H9 (cell line): ENCODE measurements around the gene NHP2. TPM values are rescaled to one million over a fixed set of nuclear protein-coding genes. Genes with fewer than 3 reads are reported as not detected.

Source experiments
- DNase-seq: peaks from one replicate; pipeline ENCODE4 v3.0.0-alpha.2; 2017
- H2AFZ ChIP-seq: one replicate; pipeline ENCODE4 v1.6.1; 2013; ENCODE audit warnings: mild to moderate bottlenecking, low read length, control low read depth, moderate library complexity
- H2AK5ac ChIP-seq: 2 replicates; pipeline ENCODE4 v1.6.1; 2013; ENCODE audit warnings: low read length, control low read depth, mixed read lengths; ENCODE audit not compliant: insufficient read length
- H2BK120ac ChIP-seq: one replicate; pipeline ENCODE4 v1.6.1; 2013; ENCODE audit warnings: low read depth, mild to moderate bottlenecking, low read length, control low read depth, inconsistent platforms; ENCODE audit not compliant: poor library complexity, severe bottlenecking
- H2BK12ac ChIP-seq: 2 replicates; pipeline ENCODE4 v1.6.1; 2013; ENCODE audit warnings: low read length, control low read depth, mixed read lengths, low read depth; ENCODE audit not compliant: insufficient read length
- H2BK15ac ChIP-seq: 2 replicates; pipeline ENCODE4 v1.6.1; 2013; ENCODE audit warnings: low read depth, low read length, control low read depth
- H2BK20ac ChIP-seq: one replicate; pipeline ENCODE4 v1.6.1; 2013; ENCODE audit warnings: low read depth, mild to moderate bottlenecking, low read length, control low read depth, inconsistent platforms; ENCODE audit not compliant: poor library complexity, severe bottlenecking
- H2BK5ac ChIP-seq: 2 replicates; pipeline ENCODE4 v1.6.1; 2013; ENCODE audit warnings: low read length, control low read depth, mixed read lengths; ENCODE audit not compliant: insufficient read length
- H3K14ac ChIP-seq: 2 replicates; pipeline ENCODE4 v1.6.1; 2013; ENCODE audit warnings: low read length, control low read depth; ENCODE audit not compliant: insufficient read depth
- H3K18ac ChIP-seq: 2 replicates; pipeline ENCODE4 v1.6.1; 2013; ENCODE audit warnings: low read depth, mild to moderate bottlenecking, mixed read lengths, low read length, control low read depth; ENCODE audit not compliant: insufficient read length
- H3K23ac ChIP-seq: 2 replicates; pipeline ENCODE4 v1.6.1; 2013; ENCODE audit warnings: low read length, control low read depth, mixed read lengths, low read depth; ENCODE audit not compliant: insufficient read length
- H3K23me2 ChIP-seq: 2 replicates; pipeline ENCODE4 v1.6.1; 2013; ENCODE audit warnings: low read depth, mild to moderate bottlenecking, mixed read lengths, low read length, control low read depth; ENCODE audit not compliant: insufficient read length, poor library complexity, severe bottlenecking
- H3K27ac ChIP-seq: 2 replicates; pipeline ENCODE4 v1.5.1; 2013; ENCODE audit warnings: low read length, control low read depth, mixed read lengths, low read depth; ENCODE audit not compliant: insufficient read length
- H3K27me3 ChIP-seq: 2 replicates; pipeline ENCODE4 v1.6.1; 2013; ENCODE audit warnings: low read length, control low read depth, inconsistent platforms; ENCODE audit not compliant: insufficient read depth
- H3K4ac ChIP-seq: 2 replicates; pipeline ENCODE4 v1.6.1; 2013; ENCODE audit warnings: low read depth, mild to moderate bottlenecking, control low read depth, inconsistent platforms, low read length, moderate library complexity
- H3K4me1 ChIP-seq: 2 replicates; pipeline ENCODE4 v1.6.1; 2013; ENCODE audit warnings: low read length, control low read depth, inconsistent platforms; ENCODE audit not compliant: insufficient read depth
- H3K4me2 ChIP-seq: 2 replicates; pipeline ENCODE4 v1.6.1; 2013; ENCODE audit warnings: low read length, control low read depth, mixed read lengths; ENCODE audit not compliant: insufficient read length, insufficient read depth
- H3K56ac ChIP-seq: 2 replicates; pipeline ENCODE4 v1.6.1; 2013; ENCODE audit warnings: low read depth, mild to moderate bottlenecking, mixed read lengths, low read length, control low read depth; ENCODE audit not compliant: insufficient read length
- H3K79me1 ChIP-seq: 2 replicates; pipeline ENCODE4 v1.6.1; 2013; ENCODE audit warnings: low read depth, mild to moderate bottlenecking, moderate library complexity, low read length, control low read depth, inconsistent platforms; ENCODE audit not compliant: insufficient read depth, poor library complexity, severe bottlenecking
- H3K79me2 ChIP-seq: 2 replicates; pipeline ENCODE4 v1.6.1; 2013; ENCODE audit warnings: low read length, control low read depth, inconsistent platforms; ENCODE audit not compliant: insufficient read depth
- H3K9ac ChIP-seq: 2 replicates; pipeline ENCODE4 v1.6.1; 2013; ENCODE audit warnings: low read length, control low read depth, mixed read lengths; ENCODE audit not compliant: insufficient read length; ENCODE audit errors: extremely low read depth
- H3K9me3 ChIP-seq: one replicate; pipeline ENCODE4 v1.6.1; 2013; ENCODE audit warnings: low read depth, low read length, inconsistent platforms; ENCODE audit not compliant: control insufficient read depth
- H3T11ph ChIP-seq: one replicate; pipeline ENCODE4 v1.6.1; 2013; ENCODE audit warnings: mild to moderate bottlenecking, low read length, control low read depth, inconsistent platforms
- H4K20me1 ChIP-seq: one replicate; pipeline ENCODE4 v1.6.1; 2013; ENCODE audit not compliant: control insufficient read depth, insufficient read length, insufficient read depth
- H4K5ac ChIP-seq: 2 replicates; pipeline ENCODE4 v1.6.1; 2013; ENCODE audit warnings: low read depth, mild to moderate bottlenecking, mixed read lengths, low read length, control low read depth; ENCODE audit not compliant: insufficient read length
- H4K8ac ChIP-seq: replicated peaks from 2 replicates; pipeline ENCODE4 v1.6.1; 2013; ENCODE audit warnings: low read length, control low read depth, mixed read lengths, low read depth; ENCODE audit not compliant: insufficient read length
- H4K91ac ChIP-seq: 2 replicates; pipeline ENCODE4 v1.6.1; 2013; ENCODE audit warnings: low read depth, mild to moderate bottlenecking, moderate library complexity, mixed read lengths, low read length, control low read depth; ENCODE audit not compliant: insufficient read length
- H3K27ac Mint-ChIP-seq, 3 experiments: 2 replicates in 2 of 3; 3 replicates in 1 of 3; pipeline ENCODE4 v1.8.0; 2020 to 2021; ENCODE audit warnings: mixed read lengths in 3 of 3, mild to moderate bottlenecking in 1 of 3, moderate library complexity in 1 of 3
- H3K27me3 Mint-ChIP-seq: 2 replicates; pipeline ENCODE4 v1.8.0; 2021; ENCODE audit warnings: low read depth, mild to moderate bottlenecking, moderate library complexity, mixed read lengths
- H3K36me3 Mint-ChIP-seq, 3 experiments: 2 replicates in 2 of 3; 3 replicates in 1 of 3; pipeline ENCODE4 v1.8.0; 2020 to 2021; ENCODE audit warnings: low read depth in 3 of 3, mixed read lengths in 3 of 3; ENCODE audit not compliant: insufficient read depth in 1 of 3
- H3K4me1 Mint-ChIP-seq, 2 experiments: 2 replicates each; pipeline ENCODE4 v1.8.0; 2020; ENCODE audit warnings: mixed read lengths in 2 of 2
- H3K4me3 Mint-ChIP-seq, 2 experiments: 2 replicates in 1 of 2; 3 replicates in 1 of 2; pipeline ENCODE4 v1.8.0; 2020 to 2021; ENCODE audit warnings: mild to moderate bottlenecking in 2 of 2, mixed read lengths in 2 of 2, moderate library complexity in 1 of 2
- H3K9me3 Mint-ChIP-seq, 2 experiments: 2 replicates in 1 of 2; 3 replicates in 1 of 2; pipeline ENCODE4 v1.8.0; 2020; ENCODE audit warnings: mild to moderate bottlenecking in 2 of 2, mixed read lengths in 2 of 2, moderate library complexity in 1 of 2
- WGBS: extraction: QIAGEN DNeasy Blood & Tissue Kit; methylation state at CpG from one replicate; pipeline ENCODE4 v1.1.7; 2013; ENCODE audit warnings: missing lambda C conversion rate, low lambda C conversion rate, mixed read lengths; ENCODE audit not compliant: insufficient read length; ENCODE audit errors: extremely low coverage; 5-methylcytosine and 5-hydroxymethylcytosine counted together
- total RNA-seq: library from RNA; stranded (reverse); gene quantifications from 2 replicates; pipeline ENCODE4 v1.2.1, GENCODE V29; 2021
- TF ChIP-seq, protein P1 (sequence below): fragments of 200-600 bp; sonication (generic); conservative IDR thresholded peaks from 3 replicates; pipeline ENCODE4 v1.8.0; 2021; ENCODE audit warnings: antibody characterized with exemption, mild to moderate bottlenecking

The NHP2 gene
- total RNA-seq, 1 experiment from 2014 or later: 232 TPM

DNA sequence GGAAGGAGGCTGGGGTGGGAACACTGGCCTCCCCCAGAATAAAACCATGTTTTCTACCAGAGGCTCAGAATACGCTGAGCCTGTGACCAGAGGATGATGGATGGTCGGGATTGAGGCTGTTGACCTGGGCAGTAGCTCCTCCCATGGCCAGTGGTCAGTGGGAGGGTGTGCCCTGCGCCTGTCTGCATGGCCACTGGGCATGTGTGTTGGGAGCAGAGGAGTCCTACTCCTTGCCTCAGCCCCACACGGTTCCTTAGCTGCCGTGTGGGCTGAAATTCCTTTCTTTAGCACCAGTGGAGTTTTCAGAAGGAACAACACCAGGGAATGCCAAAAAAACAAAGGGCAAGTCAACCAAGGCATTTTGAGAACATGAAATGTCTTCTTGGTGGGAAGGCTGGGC is 31.3 kb downstream of the NHP2 start:
- no peak overlapping the region for H2AK5ac ChIP-seq
- no peak overlapping the region for H4K8ac ChIP-seq
- H3K27me3 ChIP-seq: no peaks in the 10 kb centered on the region
- H3K4me1 Mint-ChIP-seq: peaks cover 39 to 50% of the 10 kb centered on the region in 2 experiments
- H2BK15ac ChIP-seq: no peak overlapping the region
- H3T11ph ChIP-seq: no peak overlapping the region
- H3K27me3 Mint-ChIP-seq: no peaks in the 10 kb centered on the region
- no peak overlapping the region for H2BK5ac ChIP-seq
- H3K27ac Mint-ChIP-seq: peak overlapping the region in 1 of 3 experiments; percentile 27; a peak in 1 of 7 replicates
- DNase-seq: no peak
- H3K23ac ChIP-seq: no peak overlapping the region
- no peak overlapping the region for H2AFZ ChIP-seq
- no peak overlapping the region for H4K91ac ChIP-seq
- H2BK12ac ChIP-seq: no peak overlapping the region
- peak overlapping the region; percentile 52 for H3K27ac ChIP-seq
- H2BK20ac ChIP-seq: no peak overlapping the region
- H3K9me3 ChIP-seq: no peaks in the 10 kb centered on the region
- no peak overlapping the region for H4K5ac ChIP-seq
- no peak overlapping the region for H3K4me2 ChIP-seq
- no peaks in the 10 kb centered on the region for H4K20me1 ChIP-seq
- no peaks in the 10 kb centered on the region for H3K79me1 ChIP-seq
- no CpG with 5 or more reads among the region's 5 CpGs for WGBS
- H3K4me3 Mint-ChIP-seq: no peak overlapping the region
- TF ChIP-seq, protein P1, sequence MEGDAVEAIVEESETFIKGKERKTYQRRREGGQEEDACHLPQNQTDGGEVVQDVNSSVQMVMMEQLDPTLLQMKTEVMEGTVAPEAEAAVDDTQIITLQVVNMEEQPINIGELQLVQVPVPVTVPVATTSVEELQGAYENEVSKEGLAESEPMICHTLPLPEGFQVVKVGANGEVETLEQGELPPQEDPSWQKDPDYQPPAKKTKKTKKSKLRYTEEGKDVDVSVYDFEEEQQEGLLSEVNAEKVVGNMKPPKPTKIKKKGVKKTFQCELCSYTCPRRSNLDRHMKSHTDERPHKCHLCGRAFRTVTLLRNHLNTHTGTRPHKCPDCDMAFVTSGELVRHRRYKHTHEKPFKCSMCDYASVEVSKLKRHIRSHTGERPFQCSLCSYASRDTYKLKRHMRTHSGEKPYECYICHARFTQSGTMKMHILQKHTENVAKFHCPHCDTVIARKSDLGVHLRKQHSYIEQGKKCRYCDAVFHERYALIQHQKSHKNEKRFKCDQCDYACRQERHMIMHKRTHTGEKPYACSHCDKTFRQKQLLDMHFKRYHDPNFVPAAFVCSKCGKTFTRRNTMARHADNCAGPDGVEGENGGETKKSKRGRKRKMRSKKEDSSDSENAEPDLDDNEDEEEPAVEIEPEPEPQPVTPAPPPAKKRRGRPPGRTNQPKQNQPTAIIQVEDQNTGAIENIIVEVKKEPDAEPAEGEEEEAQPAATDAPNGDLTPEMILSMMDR: no peak
- no peaks in the 10 kb centered on the region for H3K23me2 ChIP-seq
- H3K4me1 ChIP-seq: peaks cover 4% of the 10 kb centered on the region; the same call in 1 of the 2 replicates
- no peak overlapping the region; the same call in 1 of the 2 replicates for H3K4ac ChIP-seq
- H3K56ac ChIP-seq: no peak overlapping the region
- H3K9ac ChIP-seq: no peak overlapping the region
- no peak overlapping the region for H3K14ac ChIP-seq
- peaks cover 10% of the 10 kb centered on the region; the same call in 1 of the 2 replicates for H3K79me2 ChIP-seq
- no peak overlapping the region for H2BK120ac ChIP-seq
- no peaks in the 10 kb centered on the region for H3K9me3 Mint-ChIP-seq
- no peak overlapping the region for H3K18ac ChIP-seq
- peaks cover 8 to 32% (median 18%) of the 10 kb centered on the region in 3 experiments; a peak in 6 of 7 replicates for H3K36me3 Mint-ChIP-seq
